Fibroblast of lung (primary cell): ENCODE results near the gene UBXN11. TPM values are rescaled to one million over a fixed set of nuclear protein-coding genes. Genes with fewer than 3 reads are reported as not detected.

ENCODE experiments used
- DNase-seq, 2 donors: peaks; one replicate each; pipeline versions ENCODE4 v3.0.0 to v3.0.0-alpha.2; 2010; ENCODE audit warnings: low read depth in 2 of 2
- H2AFZ ChIP-seq: 2 replicates; pipeline ENCODE4 v1.5.1; 2012; ENCODE audit warnings: low read length, control low read depth, inconsistent platforms
- H3K27ac ChIP-seq: 2 replicates; pipeline ENCODE4 v1.5.1; 2011; ENCODE audit warnings: low read length, control low read depth; ENCODE audit not compliant: insufficient read depth
- H3K27me3 ChIP-seq: 2 replicates; pipeline ENCODE4 v1.5.1; 2011; ENCODE audit warnings: mild to moderate bottlenecking, low read length; ENCODE audit not compliant: control insufficient read depth, insufficient read depth
- H3K36me3 ChIP-seq: 2 replicates; pipeline ENCODE4 v1.5.1; 2011; ENCODE audit warnings: low read length; ENCODE audit not compliant: control insufficient read depth, insufficient read depth
- H3K4me1 ChIP-seq: 2 replicates; pipeline ENCODE4 v1.5.1; 2011; ENCODE audit warnings: low read length; ENCODE audit not compliant: control insufficient read depth, insufficient read depth; ENCODE audit errors: extremely low read depth
- H3K4me2 ChIP-seq: 2 replicates; pipeline ENCODE4 v1.5.1; 2011; ENCODE audit warnings: low read length, control low read depth; ENCODE audit not compliant: insufficient read depth; ENCODE audit errors: extremely low read depth
- H3K4me3 ChIP-seq, 4 experiments: fragments of 200-600 bp in 1 of 4; sonication (generic) in 1 of 4; replicated peaks in 1 of 4; 2 replicates each; pipeline ENCODE4 v1.5.1; 2011 to 2016; ENCODE audit warnings: low read length in 4 of 4, low read depth in 3 of 4, mild to moderate bottlenecking in 3 of 4, control low read depth in 2 of 4, inconsistent platforms in 1 of 4, mixed read lengths in 1 of 4; ENCODE audit not compliant: insufficient read depth in 1 of 4; ENCODE audit errors: control extremely low read depth in 1 of 4
- H3K79me2 ChIP-seq: 2 replicates; pipeline ENCODE4 v1.5.1; 2012; ENCODE audit warnings: mild to moderate bottlenecking, low read length, inconsistent platforms; ENCODE audit not compliant: control insufficient read depth, insufficient read depth
- H3K9ac ChIP-seq: 2 replicates; pipeline ENCODE4 v1.5.1; 2011; ENCODE audit warnings: mild to moderate bottlenecking, low read length, control low read depth; ENCODE audit not compliant: insufficient read depth
- H3K9me3 ChIP-seq: 2 replicates; pipeline ENCODE4 v1.5.1; 2012; ENCODE audit warnings: low read depth, low read length; ENCODE audit not compliant: control insufficient read depth, insufficient read depth
- H4K20me1 ChIP-seq: 2 replicates; pipeline ENCODE4 v1.5.1; 2011; ENCODE audit warnings: low read length; ENCODE audit not compliant: control insufficient read depth, insufficient read depth; ENCODE audit errors: extremely low read depth
- CTCF ChIP-seq, 2 donors: IDR thresholded peaks in 1 of 2; conservative IDR thresholded peaks in 1 of 2; 1 replicate in 1 of 2; 2 replicates in 1 of 2; pipeline ENCODE4 v1.5.1; 2011 to 2012; ENCODE audit warnings: low read length in 2 of 2, control low read depth in 1 of 2, inconsistent platforms in 1 of 2, low read depth in 1 of 2, mild to moderate bottlenecking in 1 of 2
- EZH2 ChIP-seq: IDR thresholded peaks from 2 replicates; pipeline ENCODE4 v1.5.1; 2012; ENCODE audit warnings: low read length, control low read depth, mild to moderate bottlenecking; ENCODE audit errors: missing control alignments
- polyA plus RNA-seq, 2 donors: library from polyadenylated mRNA; depleted of rRNA in 1 of 2; stranded (reverse) in 1 of 2; unstranded in 1 of 2; fragments of >200 nt; gene quantifications; 2 replicates each; pipeline ENCODE4 v1.2.1, GENCODE V29; 2011 to 2012; ENCODE audit warnings: missing spikeins in 1 of 2
- total RNA-seq: library from RNA; depleted of rRNA; stranded (reverse); fragments of >200 nt; gene quantifications from 2 replicates; pipeline ENCODE4 v1.2.1, GENCODE V29; 2014

UBXN11 gene
- total and polyA plus RNA-seq, 2 donors (not counting 1 experiment from before 2014, with no cell fraction given), result 3.5 to 7.1 TPM

DNA sequence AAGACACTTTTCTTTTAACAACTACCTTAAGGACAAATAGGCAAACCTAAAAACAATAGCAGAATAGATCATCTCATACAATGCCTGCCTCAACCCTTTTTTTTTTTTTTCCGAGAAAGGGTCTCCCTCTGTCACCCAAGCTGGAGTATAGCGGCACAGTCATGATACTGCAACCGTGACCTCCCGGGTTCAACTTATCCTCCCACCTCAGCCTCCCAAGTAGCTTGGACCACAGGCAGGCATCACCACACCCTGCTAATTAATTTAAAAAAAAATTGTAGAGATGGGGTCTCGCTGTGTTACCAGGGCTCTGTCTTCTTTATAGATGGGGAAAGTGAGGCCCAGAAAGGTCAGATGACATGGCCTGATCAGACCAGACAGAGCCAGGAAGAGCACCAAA lies 18.6 kb downstream of the UBXN11 start:
- no peak overlapping the region for H3K4me3 ChIP-seq
- no peak overlapping the region for H3K4me2 ChIP-seq
- H3K9me3 ChIP-seq, result no peaks in the 10 kb centered on the region
- peaks cover 9% of the 10 kb centered on the region for H3K36me3 ChIP-seq
- DNase-seq, result no peak
- H3K27ac ChIP-seq, result no peak overlapping the region
- H2AFZ ChIP-seq, result no peak overlapping the region
- H4K20me1 ChIP-seq, result no peaks in the 10 kb centered on the region
- no peak for TF ChIP-seq CTCF (conservative IDR thresholded peaks at IDR 0.05 in 1 of 2, IDR thresholded peaks at IDR 0.05 in 1 of 2; ENCODE audit: low read depth in 1 of 2, low read length in 2 of 2)
- TF ChIP-seq EZH2, result no peak
- H3K4me1 ChIP-seq, result peaks cover 30% of the 10 kb centered on the region
- H3K27me3 ChIP-seq, result no peaks in the 10 kb centered on the region
- H3K9ac ChIP-seq, result no peak overlapping the region
- peaks cover 5% of the 10 kb centered on the region for H3K79me2 ChIP-seq

GRCh38 chr1:26287033-26287711 lies 19.3 kb downstream of the UBXN11 start:
- Histone ChIP-seq H3K9ac (no peak overlapping the region), H3K4me3 (no peak overlapping the region), H3K9me3 (no peaks in the 10 kb centered on the region), H4K20me1 (no peaks in the 10 kb centered on the region), H3K27ac (no peak overlapping the region), H3K27me3 (no peaks in the 10 kb centered on the region), H3K4me1 (peaks cover 35% of the 10 kb centered on the region), H3K79me2 (peaks cover 10% of the 10 kb centered on the region), H3K4me2 (no peak overlapping the region), H2AFZ (no peak overlapping the region), H3K36me3 (peaks cover 9% of the 10 kb centered on the region)
- TF ChIP-seq EZH2 (no peak), CTCF (conservative IDR thresholded peaks at IDR 0.05 in 1 of 2, IDR thresholded peaks at IDR 0.05 in 1 of 2; ENCODE audit: low read depth in 1 of 2, low read length in 2 of 2) (no peak)
- DNase-seq, result no peak

DNA sequence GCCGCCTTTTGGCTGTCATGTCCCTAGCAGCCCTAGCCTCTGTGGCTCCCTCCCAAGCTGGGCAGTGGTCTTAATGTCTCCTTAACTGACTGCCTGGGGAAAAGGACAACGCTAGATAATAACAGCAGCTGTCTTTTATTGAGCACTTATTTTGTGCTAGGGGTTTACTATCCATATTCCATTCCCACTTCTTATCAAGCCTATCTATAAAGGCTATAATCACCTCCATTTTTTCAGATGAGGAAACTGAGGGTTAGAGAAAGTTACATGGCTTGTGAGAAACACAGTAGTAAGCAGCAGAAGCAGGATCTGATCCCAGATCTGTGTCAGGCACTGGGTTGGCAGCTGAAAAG lies 20.4 kb downstream of the UBXN11 start:
- Histone ChIP-seq H2AFZ (no peak overlapping the region), H3K9me3 (no peaks in the 10 kb centered on the region), H3K27me3 (no peaks in the 10 kb centered on the region), H3K4me3 (no peak overlapping the region), H4K20me1 (no peaks in the 10 kb centered on the region), H3K4me2 (no peak overlapping the region), H3K9ac (no peak overlapping the region), H3K27ac (no peak overlapping the region), H3K36me3 (peaks cover 14% of the 10 kb centered on the region), H3K79me2 (peaks cover 21% of the 10 kb centered on the region), H3K4me1 (peaks cover 43% of the 10 kb centered on the region)
- no peak for DNase-seq
- TF ChIP-seq CTCF (conservative IDR thresholded peaks at IDR 0.05 in 1 of 2, IDR thresholded peaks at IDR 0.05 in 1 of 2; ENCODE audit: low read depth in 1 of 2, low read length in 2 of 2), result no peak
- TF ChIP-seq EZH2, result no peak
